Retinal pigment epithelial cell (primary cell): Measurements from ENCODE around the gene TMEM245.

Experiments used
- DNase-seq: peaks from one replicate; pipeline ENCODE4 v3.0.0-alpha.2; 2010; ENCODE audit warnings: low read depth
- H3K4me3 ChIP-seq: 2 replicates; pipeline ENCODE4 v1.5.1; 2011; ENCODE audit warnings: mild to moderate bottlenecking, low read length, control low read depth, moderate library complexity
- TF ChIP-seq, protein P1 (sequence below): conservative IDR thresholded peaks from 2 replicates; pipeline ENCODE4 v1.5.1; 2011; ENCODE audit warnings: low read depth, low read length, control low read depth, inconsistent platforms

TMEM245 gene

DNA sequence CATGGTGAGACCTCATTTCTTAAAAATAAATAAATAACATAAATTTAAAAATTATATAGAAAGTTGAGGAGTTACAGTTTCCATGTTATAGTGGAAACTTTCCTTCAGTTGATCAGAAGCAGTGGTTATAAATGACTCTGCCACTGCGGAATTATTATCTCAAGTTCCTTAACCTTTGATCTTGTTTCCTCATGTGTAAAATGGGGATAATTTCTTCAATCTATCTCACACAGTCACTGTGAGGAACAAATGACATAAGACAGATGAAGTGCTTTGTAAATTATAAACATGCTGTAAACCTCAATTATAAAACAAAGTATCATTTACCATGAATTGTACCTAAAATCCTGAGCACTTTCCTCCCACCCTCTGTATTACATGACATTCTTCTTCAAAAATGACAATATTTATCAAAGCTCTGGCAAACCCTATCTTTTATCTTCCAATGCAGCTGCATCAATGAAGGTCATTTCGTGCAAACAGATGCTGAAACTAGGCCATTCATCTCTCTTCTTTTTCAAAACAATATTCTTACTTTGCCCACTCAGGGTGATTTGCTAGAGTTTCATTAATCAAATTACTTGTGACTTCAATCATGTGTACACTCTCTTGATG is 46.8 kb downstream of the TMEM245 start:
- TF ChIP-seq, protein P1, sequence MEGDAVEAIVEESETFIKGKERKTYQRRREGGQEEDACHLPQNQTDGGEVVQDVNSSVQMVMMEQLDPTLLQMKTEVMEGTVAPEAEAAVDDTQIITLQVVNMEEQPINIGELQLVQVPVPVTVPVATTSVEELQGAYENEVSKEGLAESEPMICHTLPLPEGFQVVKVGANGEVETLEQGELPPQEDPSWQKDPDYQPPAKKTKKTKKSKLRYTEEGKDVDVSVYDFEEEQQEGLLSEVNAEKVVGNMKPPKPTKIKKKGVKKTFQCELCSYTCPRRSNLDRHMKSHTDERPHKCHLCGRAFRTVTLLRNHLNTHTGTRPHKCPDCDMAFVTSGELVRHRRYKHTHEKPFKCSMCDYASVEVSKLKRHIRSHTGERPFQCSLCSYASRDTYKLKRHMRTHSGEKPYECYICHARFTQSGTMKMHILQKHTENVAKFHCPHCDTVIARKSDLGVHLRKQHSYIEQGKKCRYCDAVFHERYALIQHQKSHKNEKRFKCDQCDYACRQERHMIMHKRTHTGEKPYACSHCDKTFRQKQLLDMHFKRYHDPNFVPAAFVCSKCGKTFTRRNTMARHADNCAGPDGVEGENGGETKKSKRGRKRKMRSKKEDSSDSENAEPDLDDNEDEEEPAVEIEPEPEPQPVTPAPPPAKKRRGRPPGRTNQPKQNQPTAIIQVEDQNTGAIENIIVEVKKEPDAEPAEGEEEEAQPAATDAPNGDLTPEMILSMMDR, result no peak
- DNase-seq, result no peak
- no peak overlapping the region for H3K4me3 ChIP-seq

DNA sequence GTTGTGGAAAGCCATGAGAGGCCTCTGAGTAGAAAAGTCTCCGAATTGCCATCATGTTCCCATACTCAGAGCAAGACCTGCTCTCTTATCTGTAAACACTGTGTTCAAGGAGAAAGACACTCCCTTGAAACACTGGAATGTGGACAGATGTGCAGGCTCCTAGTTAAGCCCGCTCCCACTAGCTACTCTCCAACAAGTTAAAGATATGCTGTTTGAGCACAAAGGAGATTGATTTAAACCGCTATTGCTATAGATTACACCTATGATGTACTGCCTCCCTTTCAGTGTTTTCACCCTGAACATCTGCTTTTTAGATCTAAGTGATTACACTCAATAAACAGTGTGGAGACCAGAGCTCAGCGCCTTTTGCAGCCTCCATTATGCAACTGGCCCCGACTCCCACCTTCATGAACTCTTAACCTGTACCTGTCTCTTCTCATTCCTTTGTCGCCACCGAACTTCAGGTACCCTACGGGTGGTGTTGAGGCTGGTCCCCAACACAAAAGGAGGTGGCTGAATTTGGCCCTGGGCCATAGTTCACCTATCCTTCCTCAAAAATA is 47.5 kb downstream of the TMEM245 start:
- TF ChIP-seq, protein P1, result no peak
- H3K4me3 ChIP-seq, result no peak overlapping the region

DNA sequence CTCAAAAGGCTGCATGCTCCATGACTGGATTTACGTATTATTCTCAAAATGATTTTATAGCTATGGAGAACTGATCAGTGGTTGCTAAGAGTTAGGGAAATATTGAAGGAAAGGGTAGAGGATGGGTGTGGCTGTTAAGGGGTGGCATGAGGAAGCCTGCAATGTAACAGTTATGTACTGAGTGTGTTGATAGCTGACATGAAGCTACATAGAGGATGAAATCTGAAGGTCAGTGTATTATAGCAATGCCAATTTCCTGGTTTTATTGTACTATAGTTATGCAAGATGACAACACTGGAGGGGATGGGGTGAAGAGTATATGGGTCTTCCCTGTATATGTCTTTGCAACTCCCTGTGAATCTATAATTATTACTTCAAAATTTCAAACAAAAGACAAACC is 51.0 kb downstream of the TMEM245 start:
- DNase-seq, result no peak
- TF ChIP-seq, protein P1, result no peak
- H3K4me3 ChIP-seq, result no peak overlapping the region

More for the DNA sequence above, 47.5 kb downstream of the TMEM245 start:
- no peak for DNase-seq

DNA sequence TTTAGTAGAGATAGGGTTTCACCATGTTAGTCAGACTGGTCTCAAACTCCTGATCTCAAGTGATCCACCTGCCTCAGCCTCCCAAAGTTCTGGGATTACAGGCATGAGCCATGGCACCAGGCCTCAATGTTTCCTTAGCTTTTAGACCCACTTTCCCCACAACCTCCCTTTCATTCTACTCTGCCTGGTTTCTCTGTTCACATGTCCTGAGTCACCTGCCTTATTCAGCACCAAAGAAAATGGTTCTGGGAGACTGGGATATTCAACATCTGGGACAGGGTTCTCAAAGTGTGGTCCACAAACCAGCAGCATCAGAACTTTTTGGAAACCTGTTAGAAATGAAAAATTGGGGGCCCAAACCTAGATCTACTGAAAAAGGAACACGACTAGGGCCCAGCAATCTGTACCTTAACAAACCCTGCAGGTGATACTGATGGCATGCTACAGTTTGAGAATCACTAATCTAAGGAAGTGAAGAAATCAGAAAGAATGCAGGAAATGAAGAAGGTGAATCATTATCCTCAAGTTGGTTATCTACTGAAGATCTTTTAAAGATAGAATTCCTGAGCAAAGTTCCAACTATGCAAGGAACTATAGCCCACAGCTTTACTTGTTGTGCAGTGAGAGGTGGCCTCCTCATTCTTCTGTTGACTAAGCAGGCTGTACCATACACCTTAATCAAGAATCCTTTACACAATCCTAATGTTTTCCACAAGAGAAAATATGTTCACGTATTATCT is 54.6 kb downstream of the TMEM245 start:
- H3K4me3 ChIP-seq, result no peak overlapping the region
- TF ChIP-seq, protein P1, result no peak
- no peak for DNase-seq

DNA sequence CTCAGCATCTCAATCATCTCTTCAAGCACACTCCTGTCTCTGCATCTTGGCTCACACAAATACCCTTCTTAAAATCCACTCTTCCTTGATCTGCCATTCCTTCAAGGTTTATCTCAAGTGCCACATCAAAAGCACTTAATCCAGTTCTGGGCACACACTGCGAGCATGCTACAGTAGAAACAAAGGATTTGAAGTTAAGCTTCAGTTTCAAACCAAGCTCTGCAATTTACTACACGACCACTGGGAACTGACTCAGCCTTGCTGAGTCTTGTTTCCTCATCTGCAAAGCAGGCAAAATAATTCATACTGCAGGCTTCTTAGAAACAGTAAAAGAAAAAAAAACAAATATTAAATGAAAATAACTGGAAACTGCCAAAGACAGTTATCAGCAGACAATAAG is 56.0 kb downstream of the TMEM245 start:
- no peak overlapping the region for H3K4me3 ChIP-seq
- TF ChIP-seq, protein P1, result peak; percentile 25
- DNase-seq, result peak; percentile 54

DNA sequence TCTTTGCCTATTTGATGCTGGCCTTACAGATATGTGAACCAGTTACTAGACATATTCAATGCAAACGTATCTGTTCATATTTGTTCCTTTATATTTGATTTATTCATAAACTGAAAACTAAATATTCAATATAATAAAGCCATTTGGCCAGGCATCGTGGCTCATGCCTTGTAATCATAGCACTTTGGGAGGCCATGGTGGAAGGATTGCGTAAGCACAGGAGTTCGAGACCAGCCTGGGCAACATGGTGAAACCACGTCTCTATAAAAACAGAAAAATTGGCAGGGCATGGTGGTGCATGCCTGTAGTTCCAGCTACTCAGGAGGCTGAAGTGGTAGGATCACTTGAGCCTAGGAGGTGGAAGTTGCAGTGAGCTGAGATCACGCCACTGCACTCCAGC is 57.2 kb downstream of the TMEM245 start:
- H3K4me3 ChIP-seq, result no peak overlapping the region
- no peak for DNase-seq
- TF ChIP-seq, protein P1, result no peak
